ENCODE data around the gene TRIM41. TPM values are rescaled to one million over a fixed set of nuclear protein-coding genes. Genes with fewer than 3 reads are reported as not detected.

Gene TRIM41
- total and polyA plus RNA-seq, 2 of the 13 experiments (the other 11 are each of a cell fraction or from before 2014, with no cell fraction given) = 10.2 to 16.7 TPM

- TF ChIP-seq HOMEZ (CRISPR knock-in tag; IDR thresholded peaks at IDR 0.05; ENCODE audit: low read depth) (no peak), ZNF567 (CRISPR knock-in tag; IDR thresholded peaks at IDR 0.05; ENCODE audit: borderline replicate concordance) (peak; percentile 91; the same call in 1 of the 2 replicates), MAFG (CRISPR knock-in tag; IDR thresholded peaks at IDR 0.05) (no peak), HMG20A (CRISPR knock-in tag; IDR thresholded peaks at IDR 0.05; ENCODE audit: borderline replicate concordance) (peak; percentile 20; the same call in 1 of the 2 replicates), ZNF816 (CRISPR knock-in tag; IDR thresholded peaks at IDR 0.05; ENCODE audit: borderline replicate concordance) (peak; percentile 52; the same call in 1 of the 2 replicates), THRA (CRISPR knock-in tag; IDR thresholded peaks at IDR 0.05; ENCODE audit: borderline replicate concordance) (peak; percentile 20; the same call in 1 of the 2 replicates), NCOA1 (CRISPR knock-in tag; IDR thresholded peaks at IDR 0.05) (no peak), NFIB (CRISPR knock-in tag; IDR thresholded peaks at IDR 0.05; ENCODE audit: borderline replicate concordance) (no peak), SMAD9 (CRISPR knock-in tag; IDR thresholded peaks at IDR 0.05) (no peak), ZNF550 (CRISPR knock-in tag; IDR thresholded peaks at IDR 0.05; ENCODE audit: borderline replicate concordance) (0 out of 2 replicates have a peak, but pooled peaks have one; percentile 51), ZNF17 (CRISPR knock-in tag; IDR thresholded peaks at IDR 0.05) (no peak), ZBTB20 (CRISPR knock-in tag; IDR thresholded peaks at IDR 0.05; ENCODE audit: borderline replicate concordance, low read depth) (peak; percentile 81; the same call in 1 of the 2 replicates), ZNF574 (CRISPR knock-in tag; IDR thresholded peaks at IDR 0.05) (peak; percentile 99), ZBTB25 (CRISPR knock-in tag; IDR thresholded peaks at IDR 0.05) (peak; percentile 96), KLF9 (CRISPR knock-in tag; IDR thresholded peaks at IDR 0.05; ENCODE audit: low read depth) (0 out of 2 replicates have a peak, but pooled peaks have one; percentile 15), ZNF709 (CRISPR knock-in tag; IDR thresholded peaks at IDR 0.05) (no peak), MIER3 (CRISPR knock-in tag; IDR thresholded peaks at IDR 0.05; ENCODE audit: borderline replicate concordance) (peak; percentile 75; the same call in 1 of the 2 replicates), RORA (CRISPR knock-in tag; IDR thresholded peaks at IDR 0.05) (no peak), ISX (CRISPR knock-in tag; conservative IDR thresholded peaks at IDR 0.05) (0 out of 2 replicates have a peak, but pooled peaks have one; percentile 6), MEIS2 (CRISPR knock-in tag; IDR thresholded peaks at IDR 0.05) (peak; percentile 32; the same call in 1 of the 2 replicates), ZNF276 (CRISPR knock-in tag; IDR thresholded peaks at IDR 0.05; ENCODE audit: low read depth) (0 out of 2 replicates have a peak, but pooled peaks have one; percentile 24)
Observed at GRCh38 chr5:181223058-181223728, at the start of gene TRIM41 (continued).
